DMS79 (cell line): ENCODE results near the gene OR51G1.
"Not testable (repeated sequence)": the region's sequence is repeated elsewhere in the genome, so short reads cannot be mapped to it uniquely, and the experiment has no call there.

ENCODE experiments used
- DNase-seq: peaks from one replicate; lab custom pipeline; 2025; lab: John Stamatoyannopoulos, UW

Gene OR51G1

GRCh38 chr11:4924239-4924638 is at the start of gene OR51G1:
Gene OR51G1 (minus strand): TSS chr11:4924339. CDS start chr11:4924339, 0 bp downstream.
- no peak for DNase-seq

GRCh38 chr11:4962816-4963215 is 38.7 kb upstream of the OR51G1 start:
- no peak for DNase-seq

- DNase-seq, result no peak
Measured at GRCh38 chr11:4960877-4961276, 36.7 kb upstream of the OR51G1 start.

- DNase-seq, result no peak
Measured at GRCh38 chr11:4957396-4957795, 33.3 kb upstream of the OR51G1 start.

- DNase-seq, result not testable (repeated sequence)
Measured at GRCh38 chr11:4955613-4956012, 31.5 kb upstream of the OR51G1 start, which contains the start of gene OR51A2. Gene OR51A2 (minus strand): TSS chr11:4955713. CDS start chr11:4955713, 0 bp downstream.

GRCh38 chr11:4947505-4947904 is 23.4 kb upstream of the OR51G1 start, which contains the start of gene OR51A4:
Gene OR51A4 (minus strand): TSS chr11:4947605. CDS start chr11:4947100, 505 bp downstream.
- DNase-seq, result no peak

GRCh38 chr11:4936745-4937144 is 12.6 kb upstream of the OR51G1 start:
- DNase-seq, result no peak

- no peak for DNase-seq
Measured at GRCh38 chr11:4932751-4933150, 8.6 kb upstream of the OR51G1 start.

- no peak for DNase-seq
Measured at GRCh38 chr11:4926608-4927007, 2.5 kb upstream of the OR51G1 start.

- DNase-seq, result no peak
Measured at GRCh38 chr11:4922304-4922703, 1.8 kb downstream of the OR51G1 start.

- no peak for DNase-seq
Measured at GRCh38 chr11:4921796-4922195, 2.3 kb downstream of the OR51G1 start.

GRCh38 chr11:4919250-4919649 is 4.9 kb downstream of the OR51G1 start, which contains the start of gene OR51G2:
Gene OR51G2 (minus strand): TSS chr11:4919350. CDS start chr11:4915663, 3,687 bp downstream.
- DNase-seq, result no peak

GRCh38 chr11:4916581-4916980 is 7.6 kb downstream of the OR51G1 start:
- DNase-seq, result no peak

- peak; percentile 58 for DNase-seq
Measured at GRCh38 chr11:4903484-4903883, 20.7 kb downstream of the OR51G1 start, which contains the start of gene OR51A7. Gene OR51A7 (plus strand): TSS chr11:4903783. CDS start chr11:4907370, 3,587 bp downstream.

GRCh38 chr11:4891996-4892640 is 32.0 kb downstream of the OR51G1 start:
- DNase-seq, result no peak

- no peak for DNase-seq
Measured at GRCh38 chr11:4890279-4890678, 33.9 kb downstream of the OR51G1 start.

- DNase-seq, result no peak
Measured at GRCh38 chr11:4887591-4887990, 36.5 kb downstream of the OR51G1 start.

GRCh38 chr11:4886186-4886585 is 38.0 kb downstream of the OR51G1 start:
- DNase-seq, result no peak

- no peak for DNase-seq
Measured at GRCh38 chr11:4884361-4884760, 39.8 kb downstream of the OR51G1 start.

GRCh38 chr11:4882543-4882942 is 41.6 kb downstream of the OR51G1 start:
- no peak for DNase-seq

- no peak for DNase-seq
Measured at GRCh38 chr11:4881860-4882500, 42.2 kb downstream of the OR51G1 start, which contains the start of gene OR51T1. Gene OR51T1 (plus strand): TSS chr11:4881900. CDS start chr11:4881900, 0 bp downstream.

- DNase-seq, result no peak
Measured at GRCh38 chr11:4881188-4881587, 43.0 kb downstream of the OR51G1 start.
